ENCODE measurements around the gene TAAR6.
"Not testable (repeated sequence)": the region's sequence is repeated elsewhere in the genome, so short reads cannot be mapped to it uniquely, and the experiment has no call there.

Gene TAAR6
- 0 reads per million in 9 experiments for total RNA-seq

GRCh38 chr6:132570221-132570777, at the start of gene TAAR6:
TAAR6 (plus strand) TSS chr6:132570322; CDS start chr6:132570322, 0 bp downstream.
- ATAC-seq (replicated peaks) (no peak), DNase-seq (no peak)
- peaks cover 47 to 48% of the 10 kb centered on the region in 2 donors for H3K27me3 Mint-ChIP-seq
- H3K36me3 Mint-ChIP-seq (ENCODE audit: insufficient read depth), result no peaks in the 10 kb centered on the region
- H3K9me3 Mint-ChIP-seq, result no peaks in the 10 kb centered on the region
- no peak within 1 kb of the TSS for H3K4me3 Mint-ChIP-seq
- no peak within 1 kb of the TSS for H3K27ac Mint-ChIP-seq
- H3K4me1 Mint-ChIP-seq (ENCODE audit: low read depth in 2 of 2), result no peaks in the 10 kb centered on the region

DNA sequence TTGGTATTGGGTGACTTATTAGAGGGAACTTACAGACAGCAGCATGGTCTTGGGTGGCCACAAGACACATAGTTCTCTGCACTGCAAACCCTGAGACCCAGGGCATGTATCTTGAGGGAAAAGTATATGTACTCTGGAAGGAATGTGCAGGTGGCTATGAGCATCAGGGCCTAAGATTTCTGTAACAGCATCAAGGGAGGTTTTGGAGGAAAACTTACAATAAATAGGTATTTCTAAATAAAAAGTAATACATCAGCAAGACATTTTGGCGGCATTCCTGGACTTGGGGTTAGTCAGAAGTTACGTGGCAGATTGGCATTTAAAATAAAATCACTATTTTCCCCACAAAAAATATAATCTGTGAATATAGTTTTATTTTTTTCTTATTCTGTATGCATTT, 49.2 kb upstream of the TAAR6 start:
- DNase-seq (no peak), ATAC-seq (replicated peaks) (no peak)
- no peak overlapping the region for H3K27ac Mint-ChIP-seq
- no peak overlapping the region for H3K4me3 Mint-ChIP-seq
- no peaks in the 10 kb centered on the region for H3K9me3 Mint-ChIP-seq
- no peaks in the 10 kb centered on the region for H3K36me3 Mint-ChIP-seq (ENCODE audit: insufficient read depth)
- no peaks in the 10 kb centered on the region for H3K4me1 Mint-ChIP-seq (ENCODE audit: low read depth in 2 of 2)
- peaks cover 39 to 49% of the 10 kb centered on the region in 2 donors for H3K27me3 Mint-ChIP-seq

- Mint-ChIP-seq H3K4me1 (ENCODE audit: low read depth in 2 of 2) (no peaks in the 10 kb centered on the region), H3K9me3 (no peaks in the 10 kb centered on the region), H3K27me3 (peaks cover 57 to 66% of the 10 kb centered on the region in 2 donors), H3K27ac (no peak overlapping the region), H3K36me3 (ENCODE audit: insufficient read depth) (no peaks in the 10 kb centered on the region), H3K4me3 (no peak overlapping the region)
- DNase-seq (no peak), ATAC-seq (replicated peaks) (no peak)
Measured at GRCh38 chr6:132524646-132525045, 45.5 kb upstream of the TAAR6 start.

GRCh38 chr6:132525866-132526265, 44.3 kb upstream of the TAAR6 start:
- Mint-ChIP-seq H3K27me3 (peaks cover 49 to 58% of the 10 kb centered on the region in 2 donors), H3K36me3 (ENCODE audit: insufficient read depth) (no peaks in the 10 kb centered on the region), H3K4me3 (no peak overlapping the region), H3K9me3 (no peaks in the 10 kb centered on the region), H3K27ac (no peak overlapping the region), H3K4me1 (ENCODE audit: low read depth in 2 of 2) (peaks cover 0 to 3% of the 10 kb centered on the region in 2 donors)
- ATAC-seq (replicated peaks), result no peak
- no peak for DNase-seq

- ATAC-seq (replicated peaks) (no peak), DNase-seq (no peak)
- H3K9me3 Mint-ChIP-seq, result no peaks in the 10 kb centered on the region
- no peak overlapping the region for H3K4me3 Mint-ChIP-seq
- no peak overlapping the region for H3K27ac Mint-ChIP-seq
- no peaks in the 10 kb centered on the region for H3K36me3 Mint-ChIP-seq (ENCODE audit: insufficient read depth)
- H3K27me3 Mint-ChIP-seq, result peaks cover 46 to 54% of the 10 kb centered on the region in 2 donors
- peaks cover 0 to 3% of the 10 kb centered on the region in 2 donors for H3K4me1 Mint-ChIP-seq (ENCODE audit: low read depth in 2 of 2)
Measured at GRCh38 chr6:132526461-132526860, 43.7 kb upstream of the TAAR6 start.

DNA sequence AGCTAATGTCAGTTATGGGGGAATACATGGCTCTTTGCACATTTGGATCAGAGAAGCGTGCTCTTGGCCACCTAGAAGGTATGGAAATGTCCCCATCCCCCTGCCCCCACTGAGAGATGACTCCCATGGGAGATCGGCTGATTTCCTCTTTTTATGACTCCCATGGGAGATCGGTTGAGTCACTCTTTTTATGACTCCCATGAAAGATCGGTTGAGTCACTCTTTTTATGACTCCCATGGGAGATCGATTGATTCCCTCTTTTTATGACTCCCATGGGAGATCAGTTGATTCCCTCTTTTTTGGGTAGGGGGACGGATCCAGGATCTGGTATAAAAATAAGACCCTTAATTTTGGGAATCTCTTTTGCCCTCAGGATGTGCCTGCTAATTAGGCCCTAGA, 42.3 kb upstream of the TAAR6 start:
- Mint-ChIP-seq H3K4me1 (ENCODE audit: low read depth in 2 of 2) (peaks cover 0 to 3% of the 10 kb centered on the region in 2 donors), H3K9me3 (no peaks in the 10 kb centered on the region), H3K27ac (no peak overlapping the region), H3K27me3 (peaks cover 45 to 54% of the 10 kb centered on the region in 2 donors), H3K4me3 (no peak overlapping the region), H3K36me3 (ENCODE audit: insufficient read depth) (no peaks in the 10 kb centered on the region)
- DNase-seq (no peak), ATAC-seq (replicated peaks) (no peak)

DNA sequence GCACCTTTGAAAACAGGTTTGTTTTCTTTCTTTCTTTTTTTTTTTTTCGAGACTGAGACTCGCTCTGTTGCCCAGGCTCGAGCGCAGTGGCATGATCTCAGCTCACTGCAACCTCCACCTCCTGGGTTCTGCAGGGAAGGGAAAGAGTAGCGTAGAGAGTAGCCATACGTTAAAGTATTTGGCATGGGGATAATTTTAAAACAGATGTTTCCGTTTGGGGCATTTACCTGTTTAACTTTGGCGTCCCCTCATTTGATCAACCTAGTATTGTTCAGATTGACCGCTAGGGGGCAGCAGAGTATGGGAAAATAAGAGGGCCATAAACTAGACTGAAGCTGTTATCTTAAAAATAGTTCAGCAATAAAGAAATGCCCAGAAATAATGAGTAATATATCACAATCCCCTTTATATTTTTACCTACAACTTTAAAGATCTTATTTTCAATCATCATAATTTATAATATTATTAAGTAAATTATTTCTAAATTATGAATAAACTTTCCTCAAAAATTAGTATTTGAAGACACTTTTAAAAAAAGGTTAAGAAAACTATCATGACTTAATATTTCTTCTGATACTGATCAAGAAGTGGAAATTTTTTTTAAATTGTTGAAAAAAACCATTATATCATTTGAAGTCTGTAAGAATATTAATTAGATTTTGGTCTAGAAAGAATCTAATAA, 39.7 kb upstream of the TAAR6 start:
- no peak overlapping the region for H3K4me3 Mint-ChIP-seq
- ATAC-seq (replicated peaks) (peak; percentile 75), DNase-seq (peak; percentile 62 to 69 (median 63))
- no peak overlapping the region for H3K27ac Mint-ChIP-seq
- no peaks in the 10 kb centered on the region for H3K36me3 Mint-ChIP-seq (ENCODE audit: insufficient read depth)
- H3K4me1 Mint-ChIP-seq (ENCODE audit: low read depth in 2 of 2), result peaks cover 0 to 3% of the 10 kb centered on the region in 2 donors
- H3K9me3 Mint-ChIP-seq, result peaks cover 0 to 3% of the 10 kb centered on the region in 2 donors
- peaks cover 22 to 42% of the 10 kb centered on the region in 2 donors for H3K27me3 Mint-ChIP-seq

DNA sequence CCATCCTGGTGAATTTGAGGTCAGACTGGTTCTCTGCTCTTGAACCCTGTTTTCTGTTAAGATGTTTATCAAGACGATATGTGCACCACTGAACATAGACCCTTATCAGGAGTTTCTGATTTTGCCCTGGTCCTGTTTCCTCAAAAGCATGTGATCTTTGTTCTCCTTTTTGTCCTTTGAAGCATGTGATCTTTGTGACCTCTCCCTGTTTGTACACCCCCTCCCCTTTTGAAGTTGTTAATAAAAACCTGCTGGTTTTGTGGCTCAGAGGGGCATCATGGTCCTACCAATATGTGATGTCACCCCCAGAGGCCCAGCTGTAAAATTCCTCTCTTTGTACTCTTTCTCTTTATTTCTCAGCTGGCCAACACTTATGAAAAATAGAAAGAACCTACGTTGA, 35.6 kb upstream of the TAAR6 start:
- not testable (repeated sequence) for H3K4me1 Mint-ChIP-seq (ENCODE audit: low read depth in 2 of 2); DNase-seq; ATAC-seq (replicated peaks); H3K9me3 Mint-ChIP-seq; H3K4me3 Mint-ChIP-seq; H3K36me3 Mint-ChIP-seq (ENCODE audit: insufficient read depth)
- Mint-ChIP-seq H3K27me3 (peaks cover 27 to 35% of the 10 kb centered on the region in 2 donors), H3K27ac (peak overlapping the region in 1 of 2 donors; percentile 47)

GRCh38 chr6:132537145-132537544, 33.0 kb upstream of the TAAR6 start:
- Mint-ChIP-seq H3K27ac (no peak overlapping the region), H3K9me3 (peaks cover 0 to 3% of the 10 kb centered on the region in 2 donors), H3K36me3 (ENCODE audit: insufficient read depth) (no peaks in the 10 kb centered on the region), H3K27me3 (peaks cover 37 to 50% of the 10 kb centered on the region in 2 donors), H3K4me3 (no peak overlapping the region), H3K4me1 (ENCODE audit: low read depth in 2 of 2) (no peaks in the 10 kb centered on the region)
- DNase-seq, result no peak
- no peak for ATAC-seq (replicated peaks)

- Mint-ChIP-seq H3K4me1 (ENCODE audit: low read depth in 2 of 2) (no peaks in the 10 kb centered on the region), H3K4me3 (no peak within 1 kb of the TSS), H3K36me3 (ENCODE audit: insufficient read depth) (no peaks in the 10 kb centered on the region), H3K9me3 (peaks cover 0 to 3% of the 10 kb centered on the region in 2 donors), H3K27me3 (peaks cover 37 to 50% of the 10 kb centered on the region in 2 donors), H3K27ac (no peak within 1 kb of the TSS)
- DNase-seq, result no peak
- no peak for ATAC-seq (replicated peaks)
Measured at GRCh38 chr6:132537977-132538376, 32.1 kb upstream of the TAAR6 start, which contains the start of gene TAAR9. TAAR9 (plus strand) TSS chr6:132538277; CDS start chr6:132538290, 13 bp downstream.

DNA sequence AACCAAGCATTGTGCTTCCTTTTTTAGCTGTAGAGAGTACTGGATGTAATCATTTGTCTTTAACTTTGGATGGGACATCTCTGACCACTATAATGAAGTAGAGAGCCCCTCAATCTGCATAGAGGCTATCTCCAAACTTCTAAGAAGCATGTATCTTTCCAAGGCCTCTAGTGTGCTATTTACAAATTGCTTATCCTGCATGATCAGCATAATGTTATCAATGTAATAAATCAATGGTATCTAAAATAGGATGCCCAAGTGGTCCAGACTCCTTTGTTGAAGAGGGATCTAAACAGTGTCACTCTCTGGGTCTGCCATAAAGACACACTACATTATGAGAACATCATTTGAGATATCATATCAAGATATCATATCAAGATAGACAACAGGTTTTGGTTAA, 25.3 kb upstream of the TAAR6 start:
- H3K4me1 Mint-ChIP-seq (ENCODE audit: low read depth in 2 of 2), result no peaks in the 10 kb centered on the region
- DNase-seq (no peak), ATAC-seq (replicated peaks) (no peak)

DNA sequence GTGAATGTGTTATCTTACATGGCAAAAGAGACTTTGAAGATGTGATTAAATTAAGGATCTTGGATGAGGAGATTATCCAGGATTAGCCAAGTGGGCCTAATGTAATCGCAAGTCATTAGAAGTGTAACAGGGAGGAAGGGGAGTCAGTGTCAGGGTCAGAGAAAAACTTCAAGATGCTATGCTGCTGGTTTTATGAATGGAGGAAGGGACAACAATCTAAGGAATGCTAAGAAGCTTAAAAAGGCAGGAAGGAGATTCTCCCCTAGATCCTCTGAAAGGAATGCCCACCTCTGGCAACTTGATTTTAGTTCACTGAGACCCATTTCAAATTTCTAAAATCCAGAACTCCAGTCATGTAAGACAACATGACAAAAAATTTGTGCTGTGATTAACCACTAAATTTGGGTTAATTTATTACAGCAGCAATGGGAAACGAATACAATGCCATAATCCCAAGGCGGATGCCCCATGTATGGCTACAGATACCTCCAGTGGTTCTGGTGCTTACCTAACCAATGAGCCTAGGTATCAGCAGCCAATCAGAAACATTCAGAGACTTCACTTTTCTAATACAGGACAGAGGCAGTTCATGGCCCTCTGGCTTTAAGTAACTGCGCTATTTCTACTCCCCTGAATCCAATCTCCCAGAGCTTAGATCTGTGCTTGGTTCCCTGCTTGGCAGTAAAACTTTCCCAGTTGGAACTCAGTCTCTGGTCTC, 21.2 kb upstream of the TAAR6 start:
- no peaks in the 10 kb centered on the region for H3K4me1 Mint-ChIP-seq (ENCODE audit: low read depth in 2 of 2)
- no peak overlapping the region for H3K27ac Mint-ChIP-seq
- ATAC-seq (replicated peaks), result no peak
- H3K9me3 Mint-ChIP-seq, result no peaks in the 10 kb centered on the region
- H3K4me3 Mint-ChIP-seq, result no peak overlapping the region
- no peaks in the 10 kb centered on the region for H3K36me3 Mint-ChIP-seq (ENCODE audit: insufficient read depth)
- peaks cover 28 to 34% of the 10 kb centered on the region in 2 donors for H3K27me3 Mint-ChIP-seq
- DNase-seq, result no peak

More for the DNA sequence above, 25.3 kb upstream of the TAAR6 start:
- H3K36me3 Mint-ChIP-seq (ENCODE audit: insufficient read depth), result no peaks in the 10 kb centered on the region
- no peak overlapping the region for H3K27ac Mint-ChIP-seq
- H3K9me3 Mint-ChIP-seq, result no peaks in the 10 kb centered on the region
- peaks cover 26 to 34% of the 10 kb centered on the region in 2 donors for H3K27me3 Mint-ChIP-seq
- H3K4me3 Mint-ChIP-seq, result no peak overlapping the region

- DNase-seq (no peak), ATAC-seq (replicated peaks) (no peak)
- no peaks in the 10 kb centered on the region for H3K9me3 Mint-ChIP-seq
- H3K27ac Mint-ChIP-seq, result no peak overlapping the region
- no peaks in the 10 kb centered on the region for H3K36me3 Mint-ChIP-seq (ENCODE audit: insufficient read depth)
- H3K4me3 Mint-ChIP-seq, result no peak overlapping the region
- peaks cover 37 to 38% of the 10 kb centered on the region in 2 donors for H3K27me3 Mint-ChIP-seq
- no peaks in the 10 kb centered on the region for H3K4me1 Mint-ChIP-seq (ENCODE audit: low read depth in 2 of 2)
Measured at GRCh38 chr6:132551214-132551613, 18.9 kb upstream of the TAAR6 start.
